ENCODE results near the gene CYP17A1.
"Not testable (repeated sequence)": the region's sequence is repeated elsewhere in the genome, so short reads cannot be mapped to it uniquely, and the experiment has no call there.

- not testable (repeated sequence) for TF ChIP-seq CTCF, POLR2A (IDR thresholded peaks at IDR 0.05)
These were observed 5.9 kb upstream of the CYP17A1 start for GRCh38 chr10:102843139-102843538.

Measured in breast epithelium (tissue), 3 donors.